Activated CD4-positive, alpha-beta T cell treated with anti-CD3 and anti-CD28 coated beads, Interleukin-2, amount 50 U/mL, for 1 hour (primary cell): ENCODE data around the gene DOK6.
"Not testable (repeated sequence)": the region's sequence is repeated elsewhere in the genome, so short reads cannot be mapped to it uniquely, and the experiment has no call there.

Source experiments
- DNase-seq: peaks from one replicate; pipeline ENCODE4 v3.0.0-alpha.2; 2020

DOK6 gene

DNA sequence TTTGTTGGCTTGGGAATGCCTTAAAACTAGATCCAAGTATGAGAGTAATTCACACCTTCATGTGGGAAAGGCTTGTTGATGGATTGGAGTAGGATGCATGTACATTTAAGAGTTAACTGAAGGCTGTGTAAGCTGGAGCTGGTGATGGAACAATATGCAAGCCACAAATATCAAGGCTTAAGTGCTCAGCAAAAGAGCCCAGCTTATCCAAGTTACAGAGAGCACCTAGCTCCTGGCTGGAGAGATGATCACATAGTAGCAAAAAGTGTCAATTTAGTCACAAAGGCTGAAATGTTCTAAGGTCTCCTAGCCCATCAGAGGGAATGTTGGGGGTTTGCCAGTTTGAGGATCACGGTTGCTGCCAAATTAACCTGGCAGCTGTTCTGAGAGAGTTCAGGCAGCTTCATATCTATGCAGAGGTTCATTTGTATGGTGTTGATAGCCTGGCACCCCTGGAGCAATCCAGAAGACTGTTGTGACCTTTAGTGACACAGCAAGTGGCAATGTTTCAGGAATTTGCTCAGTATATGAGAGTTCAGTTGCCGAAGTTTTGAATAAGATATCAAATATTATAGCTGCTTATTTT is 228.2 kb downstream of the DOK6 start:
- no peak for DNase-seq

DNA sequence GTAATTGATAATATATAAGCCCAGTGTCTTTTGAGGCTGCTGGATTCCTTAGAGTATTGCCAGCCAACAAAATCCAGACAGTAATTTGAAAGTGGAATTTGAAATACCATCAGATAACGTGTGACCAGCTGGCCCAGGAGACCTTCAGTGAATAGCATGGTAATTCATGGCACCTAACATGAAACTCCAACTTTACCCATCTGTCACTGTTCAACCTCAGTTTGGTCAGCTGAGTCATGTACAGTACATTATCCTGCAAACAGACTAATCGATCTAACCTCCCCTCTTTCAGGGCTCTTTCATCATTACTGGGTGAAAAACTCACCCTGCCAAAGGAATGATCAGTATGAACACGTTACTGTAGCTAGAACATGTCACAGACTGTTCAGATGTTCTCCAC is 230.6 kb downstream of the DOK6 start:
- no peak for DNase-seq

DNA sequence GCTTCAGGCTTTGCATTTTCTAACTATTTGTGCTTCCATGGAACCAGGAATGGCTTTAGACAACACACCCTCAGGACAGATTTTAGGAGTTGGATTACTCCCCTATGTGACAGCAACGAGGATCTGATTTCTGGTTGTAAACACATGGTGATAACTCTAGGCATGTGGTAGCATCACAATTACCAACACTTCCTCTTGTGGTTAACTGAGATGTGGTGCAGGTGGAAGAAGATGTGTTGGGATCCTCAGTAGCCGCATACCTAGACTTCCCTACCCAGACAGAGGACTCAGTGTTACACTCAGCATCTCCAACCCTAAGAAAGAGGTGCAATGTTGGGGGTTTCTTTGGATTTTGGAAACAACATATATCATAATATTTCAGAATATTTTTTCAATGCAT is 234.8 kb downstream of the DOK6 start:
- DNase-seq = no peak

GRCh38 chr18:69636529-69637301 is 236.0 kb downstream of the DOK6 start:
- DNase-seq = peak; percentile 11

GRCh38 chr18:69638056-69638455 is 237.4 kb downstream of the DOK6 start:
- DNase-seq = no peak

- no peak for DNase-seq
Measured at GRCh38 chr18:69647702-69648101, 247.0 kb downstream of the DOK6 start.

DNA sequence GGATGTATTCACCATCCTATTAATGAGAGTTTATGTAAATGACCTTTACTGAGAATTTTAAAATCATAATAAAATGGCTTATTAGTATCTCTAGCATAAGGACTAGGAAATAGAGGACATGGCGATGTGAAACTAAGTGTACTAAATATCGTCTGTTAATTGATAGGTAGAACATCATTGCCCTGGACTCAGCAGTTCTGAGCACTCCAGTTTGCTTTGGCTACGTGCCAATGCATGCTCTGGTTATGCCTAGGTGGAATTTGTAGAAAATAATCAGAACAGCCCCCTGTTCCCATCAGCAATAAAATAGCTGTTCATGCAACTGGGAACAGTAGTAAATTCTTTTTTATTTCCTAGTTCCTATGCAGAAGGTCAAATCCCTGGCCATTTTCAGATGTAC is 247.8 kb downstream of the DOK6 start:
- DNase-seq = no peak

- DNase-seq = no peak
Measured at GRCh38 chr18:69649684-69650083, 249.0 kb downstream of the DOK6 start.

GRCh38 chr18:69651243-69651642 is 250.6 kb downstream of the DOK6 start:
- no peak for DNase-seq

DNA sequence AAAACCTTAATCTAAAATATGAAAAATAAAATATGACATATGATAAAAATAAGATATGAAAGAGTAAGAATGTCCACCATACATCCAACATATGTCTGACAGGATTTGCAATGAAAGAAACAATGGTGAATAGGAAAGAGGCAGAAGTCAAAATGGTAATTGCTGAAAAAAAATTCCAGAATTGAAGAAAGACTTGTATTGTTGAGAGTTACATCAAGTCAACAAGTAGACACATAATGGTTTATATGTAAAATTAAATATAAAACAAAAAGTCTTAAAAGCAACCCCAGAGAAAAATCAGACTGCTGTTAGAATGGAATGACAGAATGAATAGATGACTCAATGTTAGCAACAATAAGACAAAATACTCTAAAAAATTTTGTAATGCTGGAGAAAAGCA is 255.1 kb downstream of the DOK6 start:
- DNase-seq = no peak

- DNase-seq = no peak
Measured at GRCh38 chr18:69658103-69658502, 257.4 kb downstream of the DOK6 start.

- no peak for DNase-seq
Measured at GRCh38 chr18:69658685-69659084, 258.0 kb downstream of the DOK6 start.

GRCh38 chr18:69659142-69659651 is 258.5 kb downstream of the DOK6 start:
- no peak for DNase-seq

- DNase-seq = not testable (repeated sequence)
Measured at GRCh38 chr18:69662090-69662489, 261.4 kb downstream of the DOK6 start.

GRCh38 chr18:69664399-69664798 is 263.7 kb downstream of the DOK6 start:
- DNase-seq = no peak

DNA sequence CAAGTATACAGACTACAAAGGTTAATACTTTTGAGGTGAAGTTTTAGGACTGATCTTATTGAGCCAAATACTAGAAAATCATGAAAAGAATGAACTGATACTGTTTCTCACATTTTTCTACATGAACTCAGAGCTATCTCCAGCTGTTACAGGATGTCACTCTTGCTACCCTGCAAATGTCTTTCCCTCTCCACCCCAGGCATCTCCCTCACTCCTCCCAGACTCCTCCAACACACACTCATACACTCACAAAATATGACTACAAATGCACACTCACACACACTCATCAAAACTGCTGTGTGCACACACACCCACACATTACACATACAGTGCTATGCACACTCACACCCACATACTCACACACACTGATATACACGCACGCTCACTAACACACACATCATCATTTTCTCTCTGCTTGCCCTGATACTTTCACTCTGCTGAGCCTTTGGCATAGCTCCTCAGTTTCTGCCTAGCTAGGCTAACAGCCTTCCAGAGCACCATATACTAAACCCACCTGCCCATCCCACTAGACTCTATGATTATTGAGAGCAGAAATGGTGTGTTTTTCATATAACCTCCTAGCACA is 273.7 kb downstream of the DOK6 start:
- DNase-seq = no peak

- DNase-seq = no peak
Measured at GRCh38 chr18:69674966-69675365, 274.3 kb downstream of the DOK6 start.

DNA sequence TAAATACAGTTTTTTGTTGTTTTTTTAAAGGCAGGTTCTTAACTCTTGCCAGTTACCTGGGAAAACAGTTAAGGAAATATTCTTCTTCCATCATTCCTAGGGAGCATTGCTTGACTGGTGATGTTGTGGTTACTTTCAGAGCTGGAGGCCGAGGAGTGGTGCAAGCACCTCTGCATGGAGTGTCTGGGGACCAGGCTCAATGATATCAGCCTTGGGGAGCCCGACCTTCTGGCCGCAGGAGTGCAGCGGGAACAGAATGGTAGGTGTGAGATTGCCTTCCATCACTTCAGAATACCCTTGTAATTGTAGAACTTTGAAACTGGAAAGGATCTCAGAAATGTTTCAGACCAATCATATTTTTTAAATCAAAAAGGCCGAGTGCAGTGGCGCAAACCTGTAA is 276.9 kb downstream of the DOK6 start:
- no peak for DNase-seq

DNA sequence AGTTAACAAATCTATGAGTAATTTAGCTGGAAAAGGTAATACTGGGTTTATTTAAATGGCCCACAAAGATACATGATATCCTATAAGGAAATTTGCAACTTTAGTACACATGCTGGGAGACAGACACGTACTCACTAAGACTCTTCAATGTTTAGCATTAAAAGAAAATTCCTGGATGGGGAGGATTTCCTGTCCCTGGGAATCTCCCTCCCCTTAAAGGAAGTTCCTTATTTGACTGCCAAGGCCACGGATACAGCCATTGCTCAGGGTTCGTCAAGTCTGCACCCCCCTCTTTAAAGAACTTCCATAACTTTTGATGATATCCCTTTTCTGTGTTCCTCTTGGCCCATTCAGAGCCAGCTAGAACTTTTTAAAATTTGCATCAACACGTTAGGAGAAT is 279.4 kb downstream of the DOK6 start:
- no peak for DNase-seq

GRCh38 chr18:69683176-69683575 is 282.5 kb downstream of the DOK6 start:
- DNase-seq = no peak

GRCh38 chr18:69684789-69685188 is 284.1 kb downstream of the DOK6 start:
- DNase-seq = no peak

DNA sequence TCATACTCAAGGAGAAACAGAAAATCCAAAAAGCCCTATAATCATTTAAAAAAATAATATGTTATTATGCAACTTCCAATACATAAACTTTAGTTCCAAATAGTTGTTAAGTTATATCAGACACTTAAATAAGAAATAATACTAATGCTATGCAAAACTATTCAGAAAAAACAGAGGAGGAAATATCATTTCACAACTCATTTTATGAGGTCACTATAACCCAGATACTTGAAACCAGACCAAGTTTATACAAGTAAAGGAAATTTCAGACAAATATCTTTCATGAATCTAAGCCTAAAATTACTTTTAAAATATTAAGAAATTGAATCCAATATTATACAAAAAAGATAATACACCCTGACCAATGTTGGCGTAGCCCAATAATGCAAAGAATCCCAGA is 286.2 kb downstream of the DOK6 start:
- DNase-seq = no peak

DNA sequence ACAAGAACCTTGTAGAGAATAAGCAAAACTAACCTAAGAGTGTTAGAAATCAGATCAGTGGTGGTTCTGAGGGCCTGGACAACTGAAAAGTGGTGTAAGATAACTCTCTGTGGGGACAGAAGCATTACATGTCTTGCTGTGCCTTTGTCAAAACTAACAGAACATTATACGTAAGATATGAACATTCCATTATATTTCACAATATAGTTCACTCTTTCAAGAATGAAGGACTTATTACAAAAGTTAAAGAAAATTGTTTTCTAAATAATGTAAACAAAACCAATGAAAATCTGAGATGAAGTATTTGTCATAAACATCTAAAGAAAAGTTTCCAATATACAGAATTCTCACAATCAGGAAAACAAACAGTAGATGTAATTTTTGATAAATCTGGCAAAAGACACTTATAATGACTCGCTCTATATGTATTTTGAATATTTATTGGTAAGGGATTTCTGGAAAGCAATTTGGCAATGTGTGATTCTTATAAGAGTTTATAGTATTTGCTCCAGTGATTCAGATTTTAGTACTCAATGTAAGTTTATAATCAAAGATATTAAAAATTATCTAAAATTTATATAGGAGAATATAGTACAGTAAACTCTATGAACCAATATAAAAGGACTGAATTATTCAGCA is 288.6 kb downstream of the DOK6 start:
- no peak for DNase-seq
